Keratinocyte (primary cell): ENCODE data around the gene MAML1.

Source experiments
- CTCF ChIP-seq, 3 experiments: IDR thresholded peaks in 1 of 3; conservative IDR thresholded peaks in 1 of 3; optimal IDR thresholded peaks in 1 of 3; 2 replicates in 2 of 3; 3 replicates in 1 of 3; pipeline versions ENCODE3 to v1.5.1; 2011; ENCODE audit warnings: low read length in 3 of 3, mild to moderate bottlenecking in 3 of 3, moderate library complexity in 2 of 3, control low read depth in 1 of 3, inconsistent platforms in 1 of 3; ENCODE audit not compliant: insufficient read depth in 2 of 3; ENCODE audit errors: extremely low read depth in 1 of 3
- EZH2 ChIP-seq: IDR thresholded peaks from one replicate; pipeline ENCODE4 v1.6.1; 2012; ENCODE audit warnings: inconsistent platforms, mild to moderate bottlenecking, low read length, moderate library complexity

GRCh38 chr5:179734536-179735164 is 2.0 kb downstream of the MAML1 start:
- no peak for TF ChIP-seq EZH2
- no peak for TF ChIP-seq CTCF (optimal IDR thresholded peaks at IDR 0.05 in 1 of 3, IDR thresholded peaks at IDR 0.05 in 1 of 3, conservative IDR thresholded peaks at IDR 0.05 in 1 of 3; ENCODE audit: extremely low read depth in 1 of 3, insufficient read depth in 2 of 3, low read length in 3 of 3)
